Measurements from ENCODE around the gene ERH.
"Not testable (repeated sequence)": the region's sequence is repeated elsewhere in the genome, so short reads cannot be mapped to it uniquely, and the experiment has no call there.

Gene ERH

DNA sequence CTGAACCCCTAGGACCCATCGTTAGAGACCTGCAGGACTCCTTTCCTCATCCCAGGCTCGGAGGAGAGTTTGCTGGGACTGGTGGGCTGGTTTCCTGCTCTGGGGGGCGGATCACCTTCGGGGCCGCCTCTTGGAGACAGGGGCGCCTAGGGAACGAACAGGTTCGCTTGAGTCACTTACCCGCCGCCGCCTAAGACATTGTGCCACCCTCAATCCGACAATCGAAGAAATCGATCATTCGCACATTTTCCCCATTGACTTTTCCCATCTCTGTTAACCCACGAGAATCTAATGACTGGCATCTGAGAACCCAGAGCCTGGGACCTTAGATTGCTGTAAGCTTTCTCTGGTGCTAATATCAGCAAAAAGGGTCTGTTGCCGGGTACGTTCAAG lies 715 bp upstream of the ERH start:
- H2BK12ac ChIP-seq (ENCODE audit: low read length in 2 of 2), result no peak overlapping the region
- H3K4me3 ChIP-seq (ENCODE audit: insufficient read depth in 1 of 2, low read depth in 1 of 2, low read length in 2 of 2), result peak overlapping the region; percentile 77 to 93
- H3K4me1 ChIP-seq (ENCODE audit: control insufficient read depth, insufficient read depth, low read depth, low read length), result peaks cover 7% of the 10 kb centered on the region
- no peaks in the 10 kb centered on the region for H3K9me3 ChIP-seq (ENCODE audit: control insufficient read depth, low read length)
- under 1% methylated on average over 17 of the region's 18 CpGs for WGBS
- H3K9ac ChIP-seq (ENCODE audit: low read length), result peak overlapping the region; percentile 98
- H3K4me2 ChIP-seq (ENCODE audit: low read length, poor library complexity, severe bottlenecking), result peak overlapping the region; percentile 98
- peak overlapping the region; percentile 64 for H3K27ac ChIP-seq (ENCODE audit: low read length, poor library complexity, severe bottlenecking)
- H3K18ac ChIP-seq (ENCODE audit: low read depth in 1 of 2, low read length in 2 of 2), result peak overlapping the region; percentile 16 to 84
- H2AFZ ChIP-seq (ENCODE audit: low read depth, low read length), result no peak overlapping the region
- peak overlapping the region; percentile 3 for H2BK15ac ChIP-seq (ENCODE audit: low read depth, poor library complexity, severe bottlenecking)
- peak overlapping the region; percentile 63 for H2BK5ac ChIP-seq (ENCODE audit: low read depth, low read length, poor library complexity, severe bottlenecking)
- H3K79me1 ChIP-seq (replicated peaks; ENCODE audit: low read length, poor library complexity, severe bottlenecking), result peaks cover 4% of the 10 kb centered on the region
- H3K14ac ChIP-seq (ENCODE audit: low read length in 2 of 2), result peak overlapping the region in 1 of 2 experiments; percentile 74
- peak overlapping the region; percentile 93 for H4K8ac ChIP-seq (ENCODE audit: low read length)
- peak overlapping the region in 1 of 2 experiments; percentile 57 for H3K23ac ChIP-seq (ENCODE audit: low read length in 2 of 2)
- H3K27me3 ChIP-seq (ENCODE audit: control insufficient read depth in 1 of 2, insufficient read depth in 1 of 2, low read length in 2 of 2), result no peaks in the 10 kb centered on the region
- H2BK120ac ChIP-seq (ENCODE audit: low read depth, low read length), result no peak overlapping the region
- peak overlapping the region; percentile 46 to 81 for H3K4ac ChIP-seq (ENCODE audit: low read depth in 1 of 2, low read length in 2 of 2)
- peak overlapping the region; percentile 92 for H4K91ac ChIP-seq (ENCODE audit: low read length)
- no peak for DNase-seq
- peaks cover 10 to 28% of the 10 kb centered on the region in 2 experiments for H3K36me3 ChIP-seq (ENCODE audit: control insufficient read depth in 1 of 2, insufficient read depth in 2 of 2, low read depth in 1 of 2, low read length in 2 of 2)
- H2AK5ac ChIP-seq (ENCODE audit: low read length, severe bottlenecking), result peak overlapping the region; percentile 94

DNA sequence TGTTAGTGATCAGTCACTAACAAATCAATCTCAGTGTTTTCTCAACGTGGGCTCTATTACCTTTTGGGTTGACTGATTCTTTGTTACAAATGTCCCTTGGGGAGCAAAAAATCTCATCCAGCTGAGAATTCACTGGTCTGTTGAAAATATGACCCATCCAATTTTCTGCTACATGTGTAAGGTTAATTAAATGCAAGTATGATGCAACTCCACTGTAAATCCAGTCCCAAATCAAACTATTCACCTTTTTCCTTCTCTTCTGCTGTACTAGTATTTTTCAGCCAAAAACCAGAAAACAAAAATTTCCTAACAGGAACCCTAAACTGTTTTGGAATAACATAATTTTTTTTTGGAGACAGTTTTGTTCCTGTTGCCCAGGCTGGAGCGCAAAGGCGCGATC lies 2.2 kb downstream of the ERH start:
- no peak overlapping the region for H2BK5ac ChIP-seq (ENCODE audit: low read depth, low read length, poor library complexity, severe bottlenecking)
- H3K14ac ChIP-seq (ENCODE audit: low read length in 2 of 2), result no peak overlapping the region
- H3K79me1 ChIP-seq (replicated peaks; ENCODE audit: low read length, poor library complexity, severe bottlenecking), result peaks cover 6% of the 10 kb centered on the region
- H2BK12ac ChIP-seq (ENCODE audit: low read length in 2 of 2), result no peak overlapping the region
- H2BK15ac ChIP-seq (ENCODE audit: low read depth, poor library complexity, severe bottlenecking), result no peak overlapping the region
- no peaks in the 10 kb centered on the region for H3K27me3 ChIP-seq (ENCODE audit: control insufficient read depth in 1 of 2, insufficient read depth in 1 of 2, low read length in 2 of 2)
- H3K9me3 ChIP-seq (ENCODE audit: control insufficient read depth, low read length), result no peaks in the 10 kb centered on the region
- no peak for DNase-seq
- no peak overlapping the region for H3K4me3 ChIP-seq (ENCODE audit: insufficient read depth in 1 of 2, low read depth in 1 of 2, low read length in 2 of 2)
- H3K4ac ChIP-seq (ENCODE audit: low read depth in 1 of 2, low read length in 2 of 2), result no peak overlapping the region
- peaks cover 20 to 55% of the 10 kb centered on the region in 2 experiments for H3K36me3 ChIP-seq (ENCODE audit: control insufficient read depth in 1 of 2, insufficient read depth in 2 of 2, low read depth in 1 of 2, low read length in 2 of 2)
- H2AK5ac ChIP-seq (ENCODE audit: low read length, severe bottlenecking), result no peak overlapping the region
- no peak overlapping the region for H3K4me2 ChIP-seq (ENCODE audit: low read length, poor library complexity, severe bottlenecking)
- no peak overlapping the region for H4K91ac ChIP-seq (ENCODE audit: low read length)
- WGBS, result 97% methylated on average over 3 of the region's 4 CpGs
- H3K23ac ChIP-seq (ENCODE audit: low read length in 2 of 2), result no peak overlapping the region
- no peak overlapping the region for H3K18ac ChIP-seq (ENCODE audit: low read depth in 1 of 2, low read length in 2 of 2)
- peaks cover 7% of the 10 kb centered on the region for H3K4me1 ChIP-seq (ENCODE audit: control insufficient read depth, insufficient read depth, low read depth, low read length)
- H4K8ac ChIP-seq (ENCODE audit: low read length), result no peak overlapping the region
- no peak overlapping the region for H2BK120ac ChIP-seq (ENCODE audit: low read depth, low read length)
- H3K9ac ChIP-seq (ENCODE audit: low read length), result peak overlapping the region; percentile 13
- no peak overlapping the region for H3K27ac ChIP-seq (ENCODE audit: low read length, poor library complexity, severe bottlenecking)
- no peak overlapping the region for H2AFZ ChIP-seq (ENCODE audit: low read depth, low read length)

DNA sequence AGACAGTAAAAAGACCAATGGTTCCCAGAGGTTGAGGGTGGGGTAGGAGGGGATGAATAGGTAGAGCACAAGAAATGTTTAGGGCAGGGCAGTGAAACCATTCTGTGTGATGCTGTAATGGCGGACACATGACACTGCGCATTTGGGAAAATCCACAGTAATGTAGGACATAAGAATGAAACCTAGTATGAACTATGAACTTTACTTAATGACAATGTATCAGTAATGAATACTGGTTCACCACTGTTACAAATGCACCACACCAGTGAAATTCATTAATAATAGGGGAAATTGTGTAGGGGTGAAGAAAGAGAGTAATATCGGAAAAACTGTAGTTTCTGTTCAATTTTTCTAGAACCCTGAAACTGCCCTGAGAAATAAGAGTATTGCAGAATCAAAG lies 5.6 kb downstream of the ERH start:
- Histone ChIP-seq H2AFZ (ENCODE audit: low read depth, low read length) (no peak overlapping the region), H3K4me1 (ENCODE audit: control insufficient read depth, insufficient read depth, low read depth, low read length) (peaks cover 4% of the 10 kb centered on the region), H3K27me3 (ENCODE audit: control insufficient read depth in 1 of 2, insufficient read depth in 1 of 2, low read length in 2 of 2) (no peaks in the 10 kb centered on the region), H2BK5ac (ENCODE audit: low read depth, low read length, poor library complexity, severe bottlenecking) (no peak overlapping the region), H4K91ac (ENCODE audit: low read length) (no peak overlapping the region), H3K23ac (ENCODE audit: low read length in 2 of 2) (no peak overlapping the region), H2BK12ac (ENCODE audit: low read length in 2 of 2) (no peak overlapping the region), H3K18ac (ENCODE audit: low read depth in 1 of 2, low read length in 2 of 2) (no peak overlapping the region), H3K9ac (ENCODE audit: low read length) (no peak overlapping the region), H3K9me3 (ENCODE audit: control insufficient read depth, low read length) (no peaks in the 10 kb centered on the region), H3K4me3 (ENCODE audit: insufficient read depth in 1 of 2, low read depth in 1 of 2, low read length in 2 of 2) (no peak overlapping the region), H2BK120ac (ENCODE audit: low read depth, low read length) (no peak overlapping the region), H2BK15ac (ENCODE audit: low read depth, poor library complexity, severe bottlenecking) (no peak overlapping the region), H3K4me2 (ENCODE audit: low read length, poor library complexity, severe bottlenecking) (no peak overlapping the region), H3K79me1 (replicated peaks; ENCODE audit: low read length, poor library complexity, severe bottlenecking) (peaks cover 6% of the 10 kb centered on the region), H3K27ac (ENCODE audit: low read length, poor library complexity, severe bottlenecking) (no peak overlapping the region), H3K14ac (ENCODE audit: low read length in 2 of 2) (no peak overlapping the region), H3K36me3 (ENCODE audit: control insufficient read depth in 1 of 2, insufficient read depth in 2 of 2, low read depth in 1 of 2, low read length in 2 of 2) (peaks cover 27 to 80% of the 10 kb centered on the region in 2 experiments), H2AK5ac (ENCODE audit: low read length, severe bottlenecking) (no peak overlapping the region), H4K8ac (ENCODE audit: low read length) (no peak overlapping the region), H3K4ac (ENCODE audit: low read depth in 1 of 2, low read length in 2 of 2) (no peak overlapping the region)
- DNase-seq, result no peak
- 100% methylated on average over 1 of the region's 3 CpGs for WGBS

DNA sequence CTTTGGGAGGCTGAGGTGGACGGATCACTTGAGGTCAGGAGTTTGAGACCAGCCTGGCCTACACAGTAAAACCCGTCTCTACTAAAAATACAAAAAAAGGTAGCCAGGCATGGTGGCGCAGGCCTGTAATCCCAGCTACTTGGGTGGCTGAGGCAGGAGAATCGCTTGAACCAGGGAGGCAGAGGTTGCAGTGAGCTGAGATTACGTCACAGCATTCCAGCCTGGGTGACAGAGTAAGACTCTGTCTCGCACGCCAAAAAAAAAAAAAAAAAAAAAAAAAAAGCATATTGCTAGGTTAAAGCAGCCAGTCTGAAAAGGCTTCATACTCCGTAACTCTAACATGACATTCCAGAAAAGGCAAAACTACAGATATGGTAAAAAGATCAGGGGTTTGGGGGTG lies 6.7 kb downstream of the ERH start:
- not testable (repeated sequence) for H3K18ac ChIP-seq (ENCODE audit: low read depth in 1 of 2, low read length in 2 of 2); H3K27me3 ChIP-seq (ENCODE audit: control insufficient read depth in 1 of 2, insufficient read depth in 1 of 2, low read length in 2 of 2); H3K79me1 ChIP-seq (replicated peaks; ENCODE audit: low read length, poor library complexity, severe bottlenecking); H4K91ac ChIP-seq (ENCODE audit: low read length); H3K23ac ChIP-seq (ENCODE audit: low read length in 2 of 2); H3K4me3 ChIP-seq (ENCODE audit: insufficient read depth in 1 of 2, low read depth in 1 of 2, low read length in 2 of 2); H2BK120ac ChIP-seq (ENCODE audit: low read depth, low read length); H4K8ac ChIP-seq (ENCODE audit: low read length); H2BK5ac ChIP-seq (ENCODE audit: low read depth, low read length, poor library complexity, severe bottlenecking); H2AFZ ChIP-seq (ENCODE audit: low read depth, low read length); H2BK15ac ChIP-seq (ENCODE audit: low read depth, poor library complexity, severe bottlenecking); H3K4me1 ChIP-seq (ENCODE audit: control insufficient read depth, insufficient read depth, low read depth, low read length); H3K27ac ChIP-seq (ENCODE audit: low read length, poor library complexity, severe bottlenecking); H2AK5ac ChIP-seq (ENCODE audit: low read length, severe bottlenecking); H2BK12ac ChIP-seq (ENCODE audit: low read length in 2 of 2); H3K4me2 ChIP-seq (ENCODE audit: low read length, poor library complexity, severe bottlenecking); H3K14ac ChIP-seq (ENCODE audit: low read length in 2 of 2); H3K9me3 ChIP-seq (ENCODE audit: control insufficient read depth, low read length); H3K4ac ChIP-seq (ENCODE audit: low read depth in 1 of 2, low read length in 2 of 2)
- WGBS, result 94% methylated on average over 7 of the region's 8 CpGs
- DNase-seq, result peak; percentile 26
- Histone ChIP-seq H3K9ac (ENCODE audit: low read length) (peak overlapping the region; percentile 20), H3K36me3 (ENCODE audit: control insufficient read depth in 1 of 2, insufficient read depth in 2 of 2, low read depth in 1 of 2, low read length in 2 of 2) (peaks cover 29 to 87% of the 10 kb centered on the region in 2 experiments)

All from mesenchymal stem cell (in vitro differentiated cells and primary cell).